Choroid plexus epithelial cell (primary cell): ENCODE measurements around the gene OCIAD1.
"Not testable (repeated sequence)": the region's sequence is repeated elsewhere in the genome, so short reads cannot be mapped to it uniquely, and the experiment has no call there.

ENCODE experiments used
- DNase-seq: peaks from one replicate; pipeline ENCODE4 v3.0.0-alpha.2; 2010; ENCODE audit warnings: low read depth
- H3K4me3 ChIP-seq: 2 replicates; pipeline ENCODE4 v1.5.1; 2011; ENCODE audit warnings: low read depth, mild to moderate bottlenecking, control low read depth, low read length, moderate library complexity
- CTCF ChIP-seq: conservative IDR thresholded peaks from 2 replicates; pipeline ENCODE4 v1.5.1; 2011; ENCODE audit warnings: low read depth, mild to moderate bottlenecking, control low read depth, inconsistent platforms, low read length, moderate library complexity

OCIAD1 gene

GRCh38 chr4:48792348-48793006, 38.4 kb upstream of the OCIAD1 start:
- TF ChIP-seq CTCF = no peak
- DNase-seq = peak; percentile 52
- no peak overlapping the region for H3K4me3 ChIP-seq

- no peak for TF ChIP-seq CTCF
- no peak overlapping the region for H3K4me3 ChIP-seq
- no peak for DNase-seq
These were observed 35.8 kb upstream of the OCIAD1 start for GRCh38 chr4:48795108-48795507.

- no peak overlapping the region for H3K4me3 ChIP-seq
- DNase-seq = no peak
- TF ChIP-seq CTCF = no peak
These were observed 34.5 kb upstream of the OCIAD1 start for GRCh38 chr4:48796191-48796926.

DNA sequence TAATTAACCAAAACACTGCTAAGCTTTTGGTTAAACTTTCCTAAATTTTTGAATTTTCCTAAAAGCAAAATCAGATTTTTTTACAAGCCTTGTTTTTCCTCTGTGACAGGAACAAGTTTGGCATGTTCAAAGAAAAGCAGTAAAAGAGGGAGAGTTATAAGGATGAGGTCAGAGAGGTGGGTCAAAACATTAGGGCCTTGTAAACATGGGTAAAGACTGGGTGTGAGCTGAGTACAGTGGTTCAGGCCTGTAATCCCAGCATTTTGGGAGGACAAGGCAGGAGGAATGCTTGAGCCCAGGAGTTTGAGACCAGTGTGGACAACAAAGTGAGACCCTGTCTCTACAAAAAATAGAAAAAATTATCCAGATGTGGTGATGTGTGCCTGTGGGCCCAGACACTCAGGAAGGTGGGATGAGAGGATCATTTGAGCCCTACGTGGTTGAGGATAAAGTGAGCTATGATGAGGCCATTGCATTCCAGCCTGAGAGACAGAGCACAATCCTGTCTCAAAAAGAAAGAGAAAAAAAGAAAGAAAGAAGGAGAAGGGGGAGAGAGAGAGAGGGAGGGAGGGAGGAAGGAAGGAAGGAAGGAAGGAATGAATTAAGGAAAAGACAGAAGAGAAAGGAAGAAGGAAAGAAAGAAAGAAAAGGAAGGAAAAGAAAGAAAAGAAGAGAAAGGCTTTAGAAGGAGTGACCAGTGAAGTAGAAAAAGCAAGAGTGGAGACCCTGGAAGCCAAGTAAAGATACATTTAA, 33.8 kb upstream of the OCIAD1 start:
- TF ChIP-seq CTCF = no peak
- DNase-seq = no peak
- no peak overlapping the region for H3K4me3 ChIP-seq

DNA sequence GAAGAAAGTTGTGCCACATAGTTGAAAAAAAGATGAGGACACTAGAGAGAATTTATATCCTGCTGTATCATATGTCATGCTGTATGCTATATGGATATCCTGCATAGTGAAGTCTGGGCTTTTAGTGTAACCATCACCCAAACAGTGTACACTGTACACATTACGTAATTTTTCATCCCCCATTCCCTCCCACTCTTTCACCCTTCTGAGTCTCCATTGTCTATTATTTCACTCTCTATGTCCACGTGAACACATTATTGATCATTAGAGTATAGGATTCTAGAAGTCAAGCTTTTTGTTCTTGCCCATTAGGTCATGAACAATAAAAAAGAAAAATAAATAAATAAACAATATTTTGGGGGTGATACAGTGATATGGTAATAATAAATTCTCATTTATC, 32.8 kb upstream of the OCIAD1 start:
- no peak overlapping the region for H3K4me3 ChIP-seq
- DNase-seq = no peak
- no peak for TF ChIP-seq CTCF

- TF ChIP-seq CTCF = no peak
- H3K4me3 ChIP-seq = no peak overlapping the region
- DNase-seq = no peak
These were observed 31.7 kb upstream of the OCIAD1 start for GRCh38 chr4:48799157-48799556.

- not testable (repeated sequence) for H3K4me3 ChIP-seq, DNase-seq
These were observed 30.7 kb upstream of the OCIAD1 start for GRCh38 chr4:48800155-48800554.
